ENCODE results near the gene A3GALT2.

A3GALT2 gene

GRCh38 chr1:33271666-33272505 lies 49.0 kb downstream of the A3GALT2 start:
- DNase-seq (ENCODE audit: low read depth): no peak

GRCh38 chr1:33270808-33271465 lies 50.0 kb downstream of the A3GALT2 start:
- no peak for DNase-seq (ENCODE audit: low read depth)

- DNase-seq (ENCODE audit: low read depth): no peak
Measured at GRCh38 chr1:33270379-33270778, 50.5 kb downstream of the A3GALT2 start.

- DNase-seq (ENCODE audit: low read depth): no peak
Measured at GRCh38 chr1:33269621-33270020, 51.3 kb downstream of the A3GALT2 start.

- DNase-seq (ENCODE audit: low read depth): no peak
Measured at GRCh38 chr1:33268927-33269610, 51.8 kb downstream of the A3GALT2 start.

GRCh38 chr1:33268457-33268856 lies 52.4 kb downstream of the A3GALT2 start:
- no peak for DNase-seq (ENCODE audit: low read depth)

- DNase-seq (ENCODE audit: low read depth): no peak
Measured at GRCh38 chr1:33267468-33268205, 53.3 kb downstream of the A3GALT2 start.

- DNase-seq (ENCODE audit: low read depth): no peak
Measured at GRCh38 chr1:33266766-33267165, 54.1 kb downstream of the A3GALT2 start.

- DNase-seq (ENCODE audit: low read depth): no peak
Measured at GRCh38 chr1:33265780-33266605, 54.9 kb downstream of the A3GALT2 start.

- DNase-seq (ENCODE audit: low read depth): no peak
Measured at GRCh38 chr1:33263890-33264504, 56.9 kb downstream of the A3GALT2 start.

GRCh38 chr1:33261344-33261743 lies 59.6 kb downstream of the A3GALT2 start:
- DNase-seq (ENCODE audit: low read depth): no peak

- no peak for DNase-seq (ENCODE audit: low read depth)
Measured at GRCh38 chr1:33260439-33260838, 60.5 kb downstream of the A3GALT2 start.

GRCh38 chr1:33259879-33260278 lies 61.0 kb downstream of the A3GALT2 start:
- no peak for DNase-seq (ENCODE audit: low read depth)

- DNase-seq (ENCODE audit: low read depth): no peak
Measured at GRCh38 chr1:33258788-33259274, 62.1 kb downstream of the A3GALT2 start.

- DNase-seq (ENCODE audit: low read depth): no peak
Measured at GRCh38 chr1:33257772-33258712, 62.9 kb downstream of the A3GALT2 start.

GRCh38 chr1:33257207-33257771 lies 63.6 kb downstream of the A3GALT2 start:
- no peak for DNase-seq (ENCODE audit: low read depth)

All from CMK (cell line).